Neural crest cell (in vitro differentiated cells): ENCODE data around the gene WWOX. TPM values are rescaled to one million over a fixed set of nuclear protein-coding genes. Genes with fewer than 3 reads are reported as not detected.

ENCODE experiments used
- DNase-seq: peaks from one replicate; pipeline ENCODE4 v3.0.0; 2021; ENCODE audit warnings: low read depth, mixed read lengths, low spot score
- H3K27ac Mint-ChIP-seq: one replicate; pipeline ENCODE4 v1.8.0; 2021; ENCODE audit warnings: mild to moderate bottlenecking, mixed read lengths; ENCODE audit not compliant: unreplicated experiment
- H3K27me3 Mint-ChIP-seq: 2 replicates; pipeline ENCODE4 v1.8.0; 2021; ENCODE audit warnings: low read depth, mild to moderate bottlenecking, mixed read lengths
- H3K36me3 Mint-ChIP-seq: 2 replicates; pipeline ENCODE4 v1.8.0; 2021; ENCODE audit warnings: low read depth, mild to moderate bottlenecking, mixed read lengths
- H3K4me1 Mint-ChIP-seq: 2 replicates; pipeline ENCODE4 v1.8.0; 2021; ENCODE audit warnings: mixed read lengths
- H3K4me3 Mint-ChIP-seq: one replicate; pipeline ENCODE4 v1.8.0; 2021; ENCODE audit warnings: mild to moderate bottlenecking, mixed read lengths
- H3K9me3 Mint-ChIP-seq: 2 replicates; pipeline ENCODE4 v1.8.0; 2021; ENCODE audit warnings: mixed read lengths
- total RNA-seq: library from RNA; stranded (reverse); gene quantifications from 2 replicates; pipeline ENCODE4 v1.2.1, GENCODE V29; 2021
- TF ChIP-seq, protein P1 (sequence below): fragments of 200-600 bp; sonication (generic); conservative IDR thresholded peaks from 2 replicates; pipeline ENCODE4 v1.5.0; 2021; ENCODE audit warnings: antibody characterized with exemption, mild to moderate bottlenecking

Gene WWOX
- total RNA-seq, 1 donor from 2014 or later = 30.5 TPM

DNA sequence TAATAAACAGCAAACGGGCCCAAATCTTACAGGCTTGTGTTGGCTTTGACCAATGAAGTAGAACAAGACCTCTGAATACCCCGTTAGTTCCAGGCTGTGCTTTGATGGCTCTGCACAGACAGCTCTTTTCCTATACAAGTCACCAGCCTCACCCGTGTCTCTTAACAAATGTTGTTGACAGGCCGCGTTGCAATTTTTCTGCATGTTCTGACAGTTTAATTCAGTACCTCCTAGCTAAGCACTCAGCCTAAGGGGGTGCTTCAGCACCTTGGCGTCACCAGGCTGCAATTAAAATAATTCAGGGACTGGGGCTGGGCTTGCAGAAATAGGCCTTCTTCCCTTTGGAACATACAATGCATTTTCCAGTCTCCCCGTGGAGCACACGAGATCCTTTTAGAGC lies 1001.0 kb downstream of the WWOX start:
- Mint-ChIP-seq H3K9me3 (no peaks in the 10 kb centered on the region), H3K27me3 (peaks cover 4% of the 10 kb centered on the region), H3K4me3 (no peak overlapping the region), H3K27ac (peak overlapping the region; percentile 29), H3K36me3 (no peaks in the 10 kb centered on the region), H3K4me1 (peaks cover 28% of the 10 kb centered on the region)
- TF ChIP-seq, protein P1, sequence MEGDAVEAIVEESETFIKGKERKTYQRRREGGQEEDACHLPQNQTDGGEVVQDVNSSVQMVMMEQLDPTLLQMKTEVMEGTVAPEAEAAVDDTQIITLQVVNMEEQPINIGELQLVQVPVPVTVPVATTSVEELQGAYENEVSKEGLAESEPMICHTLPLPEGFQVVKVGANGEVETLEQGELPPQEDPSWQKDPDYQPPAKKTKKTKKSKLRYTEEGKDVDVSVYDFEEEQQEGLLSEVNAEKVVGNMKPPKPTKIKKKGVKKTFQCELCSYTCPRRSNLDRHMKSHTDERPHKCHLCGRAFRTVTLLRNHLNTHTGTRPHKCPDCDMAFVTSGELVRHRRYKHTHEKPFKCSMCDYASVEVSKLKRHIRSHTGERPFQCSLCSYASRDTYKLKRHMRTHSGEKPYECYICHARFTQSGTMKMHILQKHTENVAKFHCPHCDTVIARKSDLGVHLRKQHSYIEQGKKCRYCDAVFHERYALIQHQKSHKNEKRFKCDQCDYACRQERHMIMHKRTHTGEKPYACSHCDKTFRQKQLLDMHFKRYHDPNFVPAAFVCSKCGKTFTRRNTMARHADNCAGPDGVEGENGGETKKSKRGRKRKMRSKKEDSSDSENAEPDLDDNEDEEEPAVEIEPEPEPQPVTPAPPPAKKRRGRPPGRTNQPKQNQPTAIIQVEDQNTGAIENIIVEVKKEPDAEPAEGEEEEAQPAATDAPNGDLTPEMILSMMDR = no peak
- no peak for DNase-seq

DNA sequence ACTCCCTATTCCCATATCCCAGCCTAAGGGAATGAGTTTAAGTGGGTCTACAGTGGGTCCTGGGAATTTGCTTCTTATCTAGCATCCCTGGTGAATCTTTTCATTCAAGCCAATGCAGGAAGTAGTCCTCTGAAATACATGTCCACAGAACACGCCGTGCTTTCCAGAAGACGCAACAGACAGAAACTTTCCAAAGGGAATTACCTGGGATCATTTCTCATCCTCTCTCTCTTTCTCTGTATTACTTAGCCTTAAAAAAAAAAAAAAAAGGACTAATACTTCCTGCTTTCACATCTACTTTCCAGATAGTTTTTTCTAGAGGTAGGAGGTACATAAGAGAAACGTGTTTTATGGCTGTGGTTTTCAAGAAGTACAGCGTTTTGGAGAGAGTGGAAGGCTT lies 1002.0 kb downstream of the WWOX start:
- Mint-ChIP-seq H3K4me3 (no peak overlapping the region), H3K36me3 (no peaks in the 10 kb centered on the region), H3K4me1 (peaks cover 22% of the 10 kb centered on the region), H3K27ac (no peak overlapping the region), H3K27me3 (peaks cover 4% of the 10 kb centered on the region), H3K9me3 (no peaks in the 10 kb centered on the region)
- TF ChIP-seq, protein P1 = no peak
- no peak for DNase-seq

DNA sequence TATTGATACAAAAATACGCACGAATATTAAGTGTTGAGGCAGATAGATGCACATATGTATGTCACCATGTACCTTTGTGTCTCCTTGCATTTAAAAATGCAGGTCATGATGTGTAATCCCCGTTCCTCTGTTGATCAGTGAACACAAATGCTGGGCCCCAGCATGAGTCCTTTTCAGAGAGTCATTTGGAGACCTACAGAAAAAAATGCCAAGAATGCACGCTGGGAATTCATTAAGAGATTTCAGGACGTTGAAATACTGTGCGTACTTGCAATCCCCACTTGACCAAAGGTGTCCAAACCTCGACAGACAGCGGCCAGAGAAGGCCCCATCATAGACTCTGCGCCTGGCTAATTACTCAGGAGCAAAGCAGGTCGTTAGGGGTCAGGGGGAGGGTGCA lies 1005.1 kb downstream of the WWOX start:
- Mint-ChIP-seq H3K27me3 (peaks cover 4% of the 10 kb centered on the region), H3K36me3 (no peaks in the 10 kb centered on the region), H3K4me1 (peaks cover 13% of the 10 kb centered on the region), H3K4me3 (no peak overlapping the region), H3K9me3 (no peaks in the 10 kb centered on the region), H3K27ac (no peak overlapping the region)
- DNase-seq = no peak
- TF ChIP-seq, protein P1 = no peak

- TF ChIP-seq, protein P1 = no peak
- no peak for DNase-seq
- Mint-ChIP-seq H3K4me3 (no peak overlapping the region), H3K36me3 (no peaks in the 10 kb centered on the region), H3K9me3 (no peaks in the 10 kb centered on the region), H3K27ac (no peak overlapping the region), H3K27me3 (peaks cover 4% of the 10 kb centered on the region), H3K4me1 (peaks cover 13% of the 10 kb centered on the region)
Observed at GRCh38 chr16:79107301-79107700, 1007.8 kb downstream of the WWOX start.

GRCh38 chr16:79109771-79110170 lies 1010.3 kb downstream of the WWOX start:
- H3K9me3 Mint-ChIP-seq = no peaks in the 10 kb centered on the region
- H3K36me3 Mint-ChIP-seq = no peaks in the 10 kb centered on the region
- H3K4me1 Mint-ChIP-seq = peaks cover 4% of the 10 kb centered on the region
- no peak overlapping the region for H3K27ac Mint-ChIP-seq
- no peaks in the 10 kb centered on the region for H3K27me3 Mint-ChIP-seq
- H3K4me3 Mint-ChIP-seq = no peak overlapping the region
- TF ChIP-seq, protein P1 = no peak
- no peak for DNase-seq

- no peak for DNase-seq
- Mint-ChIP-seq H3K9me3 (no peaks in the 10 kb centered on the region), H3K36me3 (no peaks in the 10 kb centered on the region), H3K27me3 (no peaks in the 10 kb centered on the region), H3K4me3 (no peak overlapping the region), H3K4me1 (peaks cover 4% of the 10 kb centered on the region), H3K27ac (no peak overlapping the region)
- TF ChIP-seq, protein P1 = no peak
Observed at GRCh38 chr16:79110242-79110641, 1010.8 kb downstream of the WWOX start.
